GM12878 (cell line): ENCODE data around the gene TAS2R60. TPM values are rescaled to one million over a fixed set of nuclear protein-coding genes. Genes with fewer than 3 reads are reported as not detected.

ENCODE experiments used
- ATAC-seq: fragments of 200-7000 bp; cut with Tn5 transposase; 3 replicates; pipeline ENCODE4 v1.9.1; 2020; ENCODE audit warnings: mild to moderate bottlenecking, moderate library complexity
- BruUV-seq: library from RNA; stranded (reverse); fragments of 400-500 nt; replicated peaks from 2 replicates; lab custom pipeline; 2021; lab: Mats Ljungman, UMichigan
- CTCF ChIA-PET: fragments of 300-600 bp; sonication (Branson Sonifier 250); formaldehyde crosslinking; extraction: SDS; loops from one replicate; lab custom pipeline; 2021; ENCODE audit warnings: inconsistent platforms; lab: Yijun Ruan, JAX
- POLR2A ChIA-PET: fragments of 350-600 bp; formaldehyde crosslinking; extraction: SDS; loops from one replicate; lab custom pipeline; 2021; ENCODE audit warnings: inconsistent platforms; lab: Charles Lee
- RAD21 ChIA-PET: fragments of 300-600 bp; sonication (Branson Sonifier 250); formaldehyde crosslinking; loops from one replicate; lab custom pipeline; 2023; ENCODE audit warnings: antibody characterized with exemption; ENCODE audit not compliant: unreplicated experiment; lab: Charles Lee
- SMC1A ChIA-PET: fragments of 300-600 bp; sonication (Branson Sonifier 250); formaldehyde crosslinking; loops from one replicate; lab custom pipeline; 2023; ENCODE audit not compliant: unreplicated experiment, uncharacterized antibody; lab: Charles Lee
- DNase-seq: peaks from one replicate; pipeline ENCODE4 v3.0.0-alpha.2; 2011; ENCODE audit warnings: low read depth, low spot score
- FAIRE-seq: peaks from 3 replicates; lab custom pipeline; 2011; peaks lifted over from hg19 to GRCh38; lab: Jason Lieb, UNC
- H2AFZ ChIP-seq: 2 replicates; pipeline ENCODE4 v1.6.0; 2011; ENCODE audit warnings: low read depth, low read length, control low read depth; ENCODE audit not compliant: control insufficient read depth
- H3K27ac ChIP-seq: 2 replicates; pipeline ENCODE4 v1.5.1; 2011; ENCODE audit warnings: control low read depth; ENCODE audit not compliant: control insufficient read depth, insufficient read depth
- H3K27me3 ChIP-seq, 2 experiments: replicated peaks in 1 of 2; 2 replicates each; pipeline versions ENCODE4 v1.6.0 to v1.6.1; 2011; ENCODE audit warnings: low read length in 1 of 2; ENCODE audit not compliant: control insufficient read depth in 2 of 2, insufficient read depth in 2 of 2
- H3K36me3 ChIP-seq, 2 experiments: 2 replicates each; pipeline ENCODE4 v1.5.1; 2011; ENCODE audit warnings: low read length in 1 of 2; ENCODE audit not compliant: control insufficient read depth in 2 of 2, insufficient read depth in 2 of 2
- H3K4me1 ChIP-seq: 2 replicates; pipeline ENCODE4 v1.6.1; 2011; ENCODE audit warnings: mild to moderate bottlenecking, low read length, moderate library complexity, mixed read lengths; ENCODE audit not compliant: control insufficient read depth, insufficient read depth
- H3K4me2 ChIP-seq: 2 replicates; pipeline ENCODE4 v1.6.0; 2011; ENCODE audit warnings: control low read depth; ENCODE audit not compliant: control insufficient read depth, insufficient read depth
- H3K4me3 ChIP-seq: fragments of 200-600 bp; sonication (generic); 2 replicates; pipeline ENCODE4 v1.5.1; 2016
- H3K79me2 ChIP-seq: 2 replicates; pipeline ENCODE4 v1.6.0; 2011; ENCODE audit warnings: low read length; ENCODE audit not compliant: control insufficient read depth, insufficient read depth
- H3K9ac ChIP-seq: 2 replicates; pipeline ENCODE4 v1.8.0; 2011; ENCODE audit warnings: low read length, control low read depth, mixed read lengths; ENCODE audit not compliant: control insufficient read depth, insufficient read depth
- H3K9me3 ChIP-seq: replicated peaks from 3 replicates; pipeline ENCODE4 v1.5.1; 2011; ENCODE audit warnings: mild to moderate bottlenecking, low read length; ENCODE audit not compliant: control insufficient read depth, insufficient read depth
- H4K20me1 ChIP-seq: 2 replicates; pipeline ENCODE4 v1.6.0; 2011; ENCODE audit not compliant: control insufficient read depth, insufficient read depth
- ATF7 ChIP-seq: fragments of 450-650 bp; IDR thresholded peaks from 2 replicates; pipeline ENCODE4 v1.6.1; 2016; ENCODE audit warnings: low read depth, mild to moderate bottlenecking
- DPF2 ChIP-seq: fragments of 450-650 bp; IDR thresholded peaks from 2 replicates; pipeline ENCODE4 v1.6.1; 2017; ENCODE audit warnings: mild to moderate bottlenecking
- GATAD2B ChIP-seq: fragments of 450-650 bp; conservative IDR thresholded peaks from 2 replicates; pipeline ENCODE4 v1.6.1; 2017; ENCODE audit warnings: low read depth, mild to moderate bottlenecking, moderate library complexity
- HDGF ChIP-seq: fragments of 450-650 bp; IDR thresholded peaks from 2 replicates; pipeline ENCODE4 v1.6.1; 2016; ENCODE audit warnings: antibody characterized with exemption
- KAT2A ChIP-seq: conservative IDR thresholded peaks from 2 replicates; pipeline ENCODE4 v1.6.1; 2011; ENCODE audit warnings: low read depth, low read length; ENCODE audit not compliant: control insufficient read depth
- MYB ChIP-seq: fragments of 150-350 bp; IDR thresholded peaks from 2 replicates; pipeline ENCODE4 v1.6.1; 2014; ENCODE audit warnings: mild to moderate bottlenecking, low read depth, low read length, borderline replicate concordance
- NFYA ChIP-seq: IDR thresholded peaks from 2 replicates; pipeline ENCODE4 v1.6.1; 2011; ENCODE audit warnings: low read depth, mild to moderate bottlenecking, low read length, improper control_type of control experiment, borderline replicate concordance
- NR2C1 ChIP-seq: fragments of 450-650 bp; IDR thresholded peaks from 2 replicates; pipeline ENCODE4 v1.6.1; 2017; ENCODE audit warnings: antibody characterized with exemption, mild to moderate bottlenecking, moderate library complexity
- NR2C2 ChIP-seq: IDR thresholded peaks from 2 replicates; pipeline ENCODE4 v1.6.1; 2011; ENCODE audit warnings: borderline replicate concordance, low read depth; ENCODE audit not compliant: control insufficient read depth, insufficient read length
- RELA ChIP-seq: fragments of 450-650 bp; IDR thresholded peaks from 2 replicates; pipeline ENCODE4 v1.8.0; 2014; ENCODE audit warnings: borderline replicate concordance; ENCODE audit not compliant: partially characterized antibody
- RUNX3 ChIP-seq: IDR thresholded peaks from 2 replicates; pipeline ENCODE4 v1.6.1; 2012; ENCODE audit warnings: low read length, inconsistent platforms
- SMAD5 ChIP-seq: IDR thresholded peaks from 2 replicates; pipeline ENCODE4 v1.6.1; 2016; ENCODE audit warnings: antibody characterized with exemption, low read depth
- TCF12 ChIP-seq: IDR thresholded peaks from 2 replicates; pipeline ENCODE4 v1.6.1; 2011; ENCODE audit warnings: low read depth, mild to moderate bottlenecking, low read length
- ZNF207 ChIP-seq: fragments of 450-650 bp; IDR thresholded peaks from 2 replicates; pipeline ENCODE4 v1.6.1; 2014; ENCODE audit warnings: antibody characterized with exemption, mild to moderate bottlenecking, borderline replicate concordance
- ZSCAN29 ChIP-seq: fragments of 450-650 bp; IDR thresholded peaks from 2 replicates; pipeline ENCODE4 v1.6.1; 2017; ENCODE audit warnings: mild to moderate bottlenecking, moderate library complexity
- ZZZ3 ChIP-seq: IDR thresholded peaks from 2 replicates; pipeline ENCODE4 v1.6.1; 2011; ENCODE audit warnings: low read depth; ENCODE audit not compliant: control insufficient read depth, insufficient read length
- WGBS: methylation state at CpG from one replicate; pipeline ENCODE4 v1.1.6; 2016; ENCODE audit warnings: low lambda C conversion rate; ENCODE audit not compliant: insufficient replicate concordance, insufficient coverage; ENCODE audit errors: missing lambda C conversion rate; 5-methylcytosine and 5-hydroxymethylcytosine counted together
- in situ Hi-C: fragments of 300-500 bp; cut with MboI; formaldehyde crosslinking; loops from 9 replicates; pipeline ENCODE4 v1.14.3; 2018; ENCODE audit warnings: mixed read lengths
- intact Hi-C: fragments of 100-400 bp; cut with micrococcal nuclease; formaldehyde crosslinking; loops from one replicate; pipeline ENCODE4 v1.14.2; 2022; ENCODE audit not compliant: unreplicated experiment
- polyA plus RNA-seq, 11 experiments: library from polyadenylated mRNA; depleted of rRNA in 4 of 11; unstranded in 6 of 11; stranded (reverse) in 5 of 11; fragments of >200 nt; fragmentation: Nextera tagmentation in 4 of 11; fragmentation: Illumina TruSeq in 1 of 11; extraction: Ambion mirVana in 4 of 11; extraction: Trizol in 1 of 11; gene quantifications; 1 replicate in 1 of 11; 2 replicates in 10 of 11; pipeline versions ENCODE4 v1.2.1 to v1.2.3, GENCODE V29; 2011 to 2016; ENCODE audit warnings: inconsistent platforms in 2 of 11, missing spikeins in 2 of 11, low read depth in 1 of 11
- total RNA-seq, 4 experiments: library from RNA; depleted of rRNA in 3 of 4; stranded (reverse); fragments of >200 nt in 3 of 4; fragmentation: Illumina TruSeq in 1 of 4; extraction: Trizol in 1 of 4; gene quantifications; 2 replicates each; pipeline versions ENCODE4 v1.2.1 to v1.2.3, GENCODE V29; 2013 to 2021

The TAS2R60 gene
- total and polyA plus RNA-seq, 10 of the 15 experiments (the other 5 are each of a cell fraction or from before 2014, with no cell fraction given): not detected

DNA sequence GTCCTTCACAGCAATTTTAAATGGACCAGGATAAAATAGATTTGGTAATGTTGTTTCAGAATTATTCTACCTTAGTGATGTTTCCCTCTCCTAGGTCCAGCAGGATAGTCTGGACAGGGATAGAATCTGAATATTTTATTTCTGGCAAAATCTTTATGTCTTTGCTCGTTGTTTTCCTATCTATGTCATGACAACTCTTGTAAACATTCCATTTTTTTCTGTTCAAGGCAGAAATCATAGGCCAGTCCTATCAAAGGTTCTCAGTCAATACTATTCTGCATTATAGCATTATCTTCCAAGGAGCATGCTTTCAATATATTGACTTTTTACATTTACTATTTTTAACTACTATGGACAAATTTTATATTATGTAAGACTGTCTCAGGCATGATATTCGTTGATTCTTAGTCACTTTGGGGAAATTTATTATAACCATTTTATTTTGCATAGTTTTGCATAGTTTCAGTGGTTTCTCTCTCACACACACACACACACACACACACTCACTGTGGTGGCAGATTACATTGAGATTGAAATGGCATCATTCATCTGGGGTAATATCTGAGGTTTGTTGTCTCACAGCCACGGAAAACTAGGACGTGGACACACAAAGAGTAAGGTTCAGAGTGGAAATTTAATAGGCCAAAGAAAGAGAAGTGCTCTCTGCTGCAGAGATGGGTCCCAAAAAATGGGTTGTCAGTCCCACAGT is 17.2 kb downstream of the TAS2R60 start:
- DNase-seq (no peak), FAIRE-seq (no peak), ATAC-seq (no peak)
- intact Hi-C loops: no loop called here
- H3K9ac ChIP-seq: no peak overlapping the region
- H4K20me1 ChIP-seq: no peaks in the 10 kb centered on the region
- H3K4me2 ChIP-seq: no peak overlapping the region
- in situ Hi-C loops: no loop called here
- no peaks in the 10 kb centered on the region for H3K36me3 ChIP-seq
- SMC1A ChIA-PET: no interaction called here
- 0% methylated on average over 4 of the region's 4 CpGs for WGBS
- POLR2A ChIA-PET: no interaction called here
- H3K9me3 ChIP-seq: no peaks in the 10 kb centered on the region; the same call in 2 of the 3 replicates
- no peak overlapping the region for H2AFZ ChIP-seq
- CTCF ChIA-PET: no interaction called here
- H3K79me2 ChIP-seq: no peaks in the 10 kb centered on the region
- BruUV-seq: no TSS peak
- H3K27ac ChIP-seq: no peak overlapping the region
- TF ChIP-seq TCF12 (no peak), ZZZ3 (no peak), NFYA (no peak), NR2C1 (no peak), NR2C2 (no peak), RUNX3 (no peak), MYB (no peak), ZSCAN29 (no peak), KAT2A (no peak), SMAD5 (no peak), RELA (no peak), DPF2 (no peak), ZNF207 (no peak), ATF7 (no peak), GATAD2B (no peak), HDGF (no peak)
- no peaks in the 10 kb centered on the region for H3K4me1 ChIP-seq
- H3K27me3 ChIP-seq: peaks cover 0 to 4% of the 10 kb centered on the region in 2 experiments; a peak in 1 of 4 replicates
- H3K4me3 ChIP-seq: no peak overlapping the region
- RAD21 ChIA-PET: no interaction called here
